ENCODE measurements around the gene MMP3.
A peak's percentile ranks its signal among the peaks of the same experiment; 100 is the strongest.
"Not testable (repeated sequence)": the region's sequence is repeated elsewhere in the genome, so short reads cannot be mapped to it uniquely, and the experiment has no call there.

MMP3 gene

GRCh38 chr11:102843489-102843888, at the start of gene MMP3:
TSS of gene MMP3 (minus strand) at chr11:102843609. CDS start at chr11:102843546, 63 bp downstream.
- DNase-seq (ENCODE audit: low read depth): peak; percentile 87

- DNase-seq (ENCODE audit: low read depth): peak; percentile 50
Measured at GRCh38 chr11:102891736-102892135, 48.3 kb upstream of the MMP3 start.

GRCh38 chr11:102886999-102887398, 43.6 kb upstream of the MMP3 start:
- DNase-seq (ENCODE audit: low read depth): no peak

- DNase-seq (ENCODE audit: low read depth): no peak
Measured at GRCh38 chr11:102883141-102883540, 39.7 kb upstream of the MMP3 start.

GRCh38 chr11:102882389-102883024, 39.1 kb upstream of the MMP3 start:
- DNase-seq (ENCODE audit: low read depth): peak; percentile 71

GRCh38 chr11:102879801-102880200, 36.4 kb upstream of the MMP3 start:
- no peak for DNase-seq (ENCODE audit: low read depth)

- DNase-seq (ENCODE audit: low read depth): no peak
Measured at GRCh38 chr11:102878595-102878994, 35.2 kb upstream of the MMP3 start.

GRCh38 chr11:102874852-102875251, 31.4 kb upstream of the MMP3 start, which contains the start of gene MMP12:
TSS of gene MMP12 (minus strand) at chr11:102874982. CDS start at chr11:102874937, 45 bp downstream.
- no peak for DNase-seq (ENCODE audit: low read depth)

- DNase-seq (ENCODE audit: low read depth): not testable (repeated sequence)
Measured at GRCh38 chr11:102869354-102869964, 26.1 kb upstream of the MMP3 start.

- DNase-seq (ENCODE audit: low read depth): peak; percentile 80
Measured at GRCh38 chr11:102868339-102868738, 24.9 kb upstream of the MMP3 start.

- DNase-seq (ENCODE audit: low read depth): peak; percentile 30
Measured at GRCh38 chr11:102864724-102865123, 21.3 kb upstream of the MMP3 start.

- DNase-seq (ENCODE audit: low read depth): no peak
Measured at GRCh38 chr11:102853956-102854355, 10.5 kb upstream of the MMP3 start.

GRCh38 chr11:102853055-102853454, 9.6 kb upstream of the MMP3 start:
- no peak for DNase-seq (ENCODE audit: low read depth)

- peak; percentile 95 for DNase-seq (ENCODE audit: low read depth)
Measured at GRCh38 chr11:102850973-102851745, 7.8 kb upstream of the MMP3 start.

- peak; percentile 85 for DNase-seq (ENCODE audit: low read depth)
Measured at GRCh38 chr11:102849311-102849710, 5.9 kb upstream of the MMP3 start.

GRCh38 chr11:102846292-102846691, 2.9 kb upstream of the MMP3 start:
- DNase-seq (ENCODE audit: low read depth): peak; percentile 36

- no peak for DNase-seq (ENCODE audit: low read depth)
Measured at GRCh38 chr11:102842930-102843329, 479 bp downstream of the MMP3 start.

- no peak for DNase-seq (ENCODE audit: low read depth)
Measured at GRCh38 chr11:102840018-102840417, 3.4 kb downstream of the MMP3 start.

GRCh38 chr11:102837646-102838045, 5.8 kb downstream of the MMP3 start:
- no peak for DNase-seq (ENCODE audit: low read depth)

GRCh38 chr11:102837156-102837555, 6.3 kb downstream of the MMP3 start:
- peak; percentile 34 for DNase-seq (ENCODE audit: low read depth)

- DNase-seq (ENCODE audit: low read depth): peak; percentile 82
Measured at GRCh38 chr11:102836290-102836875, 7.0 kb downstream of the MMP3 start.

GRCh38 chr11:102833731-102834130, 9.7 kb downstream of the MMP3 start:
- peak; percentile 34 for DNase-seq (ENCODE audit: low read depth)

- DNase-seq (ENCODE audit: low read depth): no peak
Measured at GRCh38 chr11:102832612-102833011, 10.8 kb downstream of the MMP3 start.

Data from EH (cell line).